BLaER1 treated with 17β-estradiol and CSF1 and Interleukin-3, amounts not matched to agents 10 nM and 100 nM (cell line): ENCODE results near the gene ADGRL2.

ENCODE experiments used
- H3K27ac ChIP-seq, 11 experiments: shearing (Covaris generic); formaldehyde crosslinking; 2 replicates each; pipeline ENCODE4 v1.8.1; 2022
- H3K27me3 ChIP-seq, 11 experiments: shearing (Covaris generic); formaldehyde crosslinking; 2 replicates each; pipeline ENCODE4 v1.8.1; 2022
- H3K36me3 ChIP-seq, 11 experiments: shearing (Covaris generic); formaldehyde crosslinking; 2 replicates each; pipeline ENCODE4 v1.8.1; 2022
- H3K4me1 ChIP-seq, 10 experiments: shearing (Covaris generic); formaldehyde crosslinking; 2 replicates each; pipeline ENCODE4 v1.8.1; 2022
- H3K4me2 ChIP-seq, 11 experiments: shearing (Covaris generic); formaldehyde crosslinking; 2 replicates each; pipeline ENCODE4 v1.8.1; 2022
- H3K4me3 ChIP-seq, 10 experiments: shearing (Covaris generic); formaldehyde crosslinking; 2 replicates each; pipeline ENCODE4 v1.8.1; 2022
- H3K9ac ChIP-seq, 11 experiments: shearing (Covaris generic); formaldehyde crosslinking; 2 replicates each; pipeline ENCODE4 v1.8.1; 2022
- H3K9me3 ChIP-seq, 11 experiments: shearing (Covaris generic); formaldehyde crosslinking; replicated peaks in 1 of 11; 2 replicates each; pipeline ENCODE4 v1.8.1; 2022
- H4K20me1 ChIP-seq, 11 experiments: shearing (Covaris generic); formaldehyde crosslinking; 2 replicates each; pipeline ENCODE4 v1.8.1; 2022
- Cebpa-rat ChIP-seq, 11 experiments: shearing (Covaris generic); IDR thresholded peaks; 2 replicates each; pipeline ENCODE4 v1.8.1; 2022

The ADGRL2 gene

GRCh38 chr1:81800695-81801650, at the start of gene ADGRL2:
TSS of gene ADGRL2 (plus strand) at chr1:81800934. CDS start at chr1:81836985, 36,051 bp downstream.
- no peak within 1 kb of the TSS for H3K4me2 ChIP-seq
- H3K9me3 ChIP-seq, result peaks cover 31 to 40% (median 34%) of the 10 kb centered on the region in 11 experiments
- no peak within 1 kb of the TSS for H3K4me3 ChIP-seq
- peaks cover 0 to 4% (median 0%) of the 10 kb centered on the region in 11 experiments; a peak in 4 of 22 replicates for H3K27me3 ChIP-seq
- no peak for TF ChIP-seq Cebpa-rat (IDR thresholded peaks at IDR 0.05)
- no peak within 1 kb of the TSS for H3K9ac ChIP-seq
- H3K4me1 ChIP-seq, result no peaks in the 10 kb centered on the region
- H3K36me3 ChIP-seq, result no peaks in the 10 kb centered on the region
- H4K20me1 ChIP-seq, result no peaks in the 10 kb centered on the region
- no peak within 1 kb of the TSS for H3K27ac ChIP-seq

- H4K20me1 ChIP-seq, result no peaks in the 10 kb centered on the region
- no peaks in the 10 kb centered on the region for H3K4me1 ChIP-seq
- no peaks in the 10 kb centered on the region for H3K27me3 ChIP-seq
- H3K4me2 ChIP-seq, result no peak overlapping the region
- no peak overlapping the region for H3K4me3 ChIP-seq
- no peaks in the 10 kb centered on the region for H3K36me3 ChIP-seq
- H3K27ac ChIP-seq, result no peak overlapping the region
- no peak overlapping the region for H3K9ac ChIP-seq
- H3K9me3 ChIP-seq, result no peaks in the 10 kb centered on the region
- no peak for TF ChIP-seq Cebpa-rat (IDR thresholded peaks at IDR 0.05)
Observed at GRCh38 chr1:81752840-81753239, 47.9 kb upstream of the ADGRL2 start.

GRCh38 chr1:81754424-81754823, 46.3 kb upstream of the ADGRL2 start:
- no peaks in the 10 kb centered on the region for H3K4me1 ChIP-seq

GRCh38 chr1:81756872-81757271, 43.9 kb upstream of the ADGRL2 start:
- no peaks in the 10 kb centered on the region for H4K20me1 ChIP-seq
- no peak overlapping the region for H3K9ac ChIP-seq
- H3K4me2 ChIP-seq, result no peak overlapping the region
- no peaks in the 10 kb centered on the region for H3K4me1 ChIP-seq
- no peak overlapping the region for H3K4me3 ChIP-seq
- no peaks in the 10 kb centered on the region for H3K36me3 ChIP-seq
- no peak for TF ChIP-seq Cebpa-rat (IDR thresholded peaks at IDR 0.05)
- no peaks in the 10 kb centered on the region for H3K9me3 ChIP-seq
- no peaks in the 10 kb centered on the region for H3K27me3 ChIP-seq
- no peak overlapping the region for H3K27ac ChIP-seq

More at GRCh38 chr1:81754424-81754823, 46.3 kb upstream of the ADGRL2 start:
- TF ChIP-seq Cebpa-rat (IDR thresholded peaks at IDR 0.05), result no peak
- H3K27me3 ChIP-seq, result no peaks in the 10 kb centered on the region
- no peak overlapping the region for H3K27ac ChIP-seq
- no peaks in the 10 kb centered on the region for H3K9me3 ChIP-seq
- H3K4me3 ChIP-seq, result no peak overlapping the region
- no peak overlapping the region for H3K9ac ChIP-seq
- no peaks in the 10 kb centered on the region for H4K20me1 ChIP-seq
- H3K4me2 ChIP-seq, result no peak overlapping the region
- H3K36me3 ChIP-seq, result no peaks in the 10 kb centered on the region

GRCh38 chr1:81757398-81758020, 43.2 kb upstream of the ADGRL2 start:
- TF ChIP-seq Cebpa-rat (IDR thresholded peaks at IDR 0.05), result no peak
- Histone ChIP-seq H3K9ac (no peak overlapping the region), H3K4me3 (no peak overlapping the region), H3K4me2 (no peak overlapping the region), H4K20me1 (no peaks in the 10 kb centered on the region), H3K27me3 (no peaks in the 10 kb centered on the region), H3K9me3 (no peaks in the 10 kb centered on the region), H3K27ac (no peak overlapping the region), H3K36me3 (no peaks in the 10 kb centered on the region), H3K4me1 (no peaks in the 10 kb centered on the region)

GRCh38 chr1:81758181-81758580, 42.6 kb upstream of the ADGRL2 start:
- Histone ChIP-seq H3K36me3 (no peaks in the 10 kb centered on the region), H3K27ac (no peak overlapping the region), H3K4me2 (no peak overlapping the region), H3K4me1 (no peaks in the 10 kb centered on the region), H3K4me3 (no peak overlapping the region), H3K27me3 (no peaks in the 10 kb centered on the region), H3K9me3 (no peaks in the 10 kb centered on the region), H3K9ac (no peak overlapping the region), H4K20me1 (no peaks in the 10 kb centered on the region)
- no peak for TF ChIP-seq Cebpa-rat (IDR thresholded peaks at IDR 0.05)

- Histone ChIP-seq H3K9me3 (no peaks in the 10 kb centered on the region), H3K4me1 (no peaks in the 10 kb centered on the region), H3K27ac (no peak overlapping the region), H3K4me2 (no peak overlapping the region), H3K27me3 (no peaks in the 10 kb centered on the region), H4K20me1 (no peaks in the 10 kb centered on the region), H3K36me3 (no peaks in the 10 kb centered on the region), H3K4me3 (no peak overlapping the region), H3K9ac (no peak overlapping the region)
- no peak for TF ChIP-seq Cebpa-rat (IDR thresholded peaks at IDR 0.05)
Observed at GRCh38 chr1:81760477-81761097, 40.1 kb upstream of the ADGRL2 start.

- H4K20me1 ChIP-seq, result no peaks in the 10 kb centered on the region
- no peaks in the 10 kb centered on the region for H3K4me1 ChIP-seq
- no peak overlapping the region for H3K4me2 ChIP-seq
- no peaks in the 10 kb centered on the region for H3K36me3 ChIP-seq
- no peaks in the 10 kb centered on the region for H3K27me3 ChIP-seq
- no peaks in the 10 kb centered on the region for H3K9me3 ChIP-seq
- no peak overlapping the region for H3K27ac ChIP-seq
- TF ChIP-seq Cebpa-rat (IDR thresholded peaks at IDR 0.05), result no peak
- no peak overlapping the region for H3K4me3 ChIP-seq
- no peak overlapping the region for H3K9ac ChIP-seq
Observed at GRCh38 chr1:81775510-81775909, 25.2 kb upstream of the ADGRL2 start.

- no peak for TF ChIP-seq Cebpa-rat (IDR thresholded peaks at IDR 0.05)
- H3K27ac ChIP-seq, result no peak overlapping the region
Observed at GRCh38 chr1:81780705-81781454, 19.9 kb upstream of the ADGRL2 start.

More at GRCh38 chr1:81780705-81781454, 19.9 kb upstream of the ADGRL2 start:
- Histone ChIP-seq H4K20me1 (no peaks in the 10 kb centered on the region), H3K27me3 (no peaks in the 10 kb centered on the region), H3K4me1 (no peaks in the 10 kb centered on the region), H3K36me3 (no peaks in the 10 kb centered on the region), H3K9ac (no peak overlapping the region), H3K4me2 (no peak overlapping the region), H3K9me3 (no peaks in the 10 kb centered on the region), H3K4me3 (no peak overlapping the region)
